Common myeloid progenitor, CD34-positive (primary cell): ENCODE measurements around the gene NR0B2.
A peak's percentile ranks its signal among the peaks of the same experiment; 100 is the strongest.

ENCODE experiments used
- CTCF ChIA-PET: fragments of 350-600 bp; sonication (Branson Sonifier 250); formaldehyde crosslinking; loops from one replicate; lab custom pipeline; 2021; ENCODE audit warnings: antibody characterized with exemption; lab: Charles Lee
- POLR2A ChIA-PET: fragments of 350-600 bp; sonication (Branson Sonifier 250); formaldehyde crosslinking; loops from one replicate; lab custom pipeline; 2021; ENCODE audit warnings: antibody characterized with exemption; lab: Charles Lee
- DNase-seq, 3 donors: peaks; one replicate each; pipeline versions ENCODE4 v3.0.0 to v3.0.0-alpha.2; 2013
- H3K27ac ChIP-seq, 2 experiments: 1 replicate in 1 of 2; 2 replicates in 1 of 2; pipeline ENCODE4 v1.7.0; 2013; ENCODE audit warnings: inconsistent platforms in 2 of 2, low read length in 2 of 2, mild to moderate bottlenecking in 2 of 2, low read depth in 1 of 2, moderate library complexity in 1 of 2; ENCODE audit not compliant: severe bottlenecking in 2 of 2, insufficient read depth in 1 of 2, poor library complexity in 1 of 2
- H3K27me3 ChIP-seq, 5 experiments: replicated peaks in 2 of 5; 1 replicate in 3 of 5; 2 replicates in 2 of 5; pipeline versions ENCODE4 v1.6.1 to v1.7.0; 2013; ENCODE audit warnings: low read length in 4 of 5, mild to moderate bottlenecking in 2 of 5, moderate library complexity in 2 of 5, inconsistent platforms in 1 of 5; ENCODE audit not compliant: insufficient read depth in 5 of 5, control insufficient read depth in 4 of 5
- H3K36me3 ChIP-seq, 4 experiments: 1 replicate in 2 of 4; 2 replicates in 2 of 4; pipeline versions ENCODE4 v1.6.1 to v1.7.0; 2013; ENCODE audit warnings: low read length in 3 of 4, control low read depth in 1 of 4, mild to moderate bottlenecking in 1 of 4; ENCODE audit not compliant: control insufficient read depth in 4 of 4, insufficient read depth in 4 of 4
- H3K4me1 ChIP-seq, 4 experiments: 1 replicate in 3 of 4; 2 replicates in 1 of 4; pipeline versions ENCODE4 v1.6.1 to v1.7.1; 2013; ENCODE audit warnings: low read length in 3 of 4, mild to moderate bottlenecking in 3 of 4, control low read depth in 1 of 4, inconsistent platforms in 1 of 4, moderate library complexity in 1 of 4; ENCODE audit not compliant: control insufficient read depth in 4 of 4, insufficient read depth in 4 of 4; ENCODE audit errors: control extremely low read depth in 1 of 4
- H3K4me3 ChIP-seq, 7 experiments: 1 replicate in 4 of 7; 2 replicates in 3 of 7; pipeline versions ENCODE4 v1.5.1 to v1.7.0; 2013; ENCODE audit warnings: mild to moderate bottlenecking in 7 of 7, low read length in 6 of 7, moderate library complexity in 6 of 7, inconsistent platforms in 2 of 7, low read depth in 2 of 7, control low read depth in 1 of 7; ENCODE audit not compliant: insufficient read depth in 4 of 7, control insufficient read depth in 1 of 7; ENCODE audit errors: extremely low read depth in 1 of 7
- H3K9me3 ChIP-seq, 5 experiments: 1 replicate in 4 of 5; 2 replicates in 1 of 5; pipeline versions ENCODE4 v1.6.1 to v1.7.1; 2013; ENCODE audit warnings: low read length in 4 of 5, mild to moderate bottlenecking in 2 of 5, inconsistent platforms in 1 of 5, low read depth in 1 of 5, moderate library complexity in 1 of 5; ENCODE audit not compliant: control insufficient read depth in 4 of 5, insufficient read depth in 2 of 5; ENCODE audit errors: control extremely low read depth in 1 of 5
- WGBS: methylation state at CpG from one replicate; pipeline ENCODE4 v1.1.5; 2013; ENCODE audit not compliant: insufficient coverage; 5-methylcytosine and 5-hydroxymethylcytosine counted together

Gene NR0B2

DNA sequence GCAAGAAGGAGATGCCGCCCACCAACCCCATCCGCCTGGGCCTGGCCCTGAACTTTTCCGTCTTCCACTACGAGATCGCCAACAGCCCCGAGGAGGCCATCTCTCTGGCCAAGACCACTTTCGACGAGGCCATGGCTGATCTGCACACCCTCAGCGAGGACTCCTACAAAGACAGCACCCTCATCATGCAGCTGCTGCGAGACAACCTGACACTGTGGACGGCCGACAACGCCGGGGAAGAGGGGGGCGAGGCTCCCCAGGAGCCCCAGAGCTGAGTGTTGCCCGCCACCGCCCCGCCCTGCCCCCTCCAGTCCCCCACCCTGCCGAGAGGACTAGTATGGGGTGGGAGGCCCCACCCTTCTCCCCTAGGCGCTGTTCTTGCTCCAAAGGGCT, 50.1 kb downstream of the NR0B2 start:
- Histone ChIP-seq H3K27ac (no peak overlapping the region), H3K4me1 (peaks cover 0 to 20% (median 14%) of the 10 kb centered on the region in 4 experiments), H3K9me3 (no peaks in the 10 kb centered on the region), H3K36me3 (no peaks in the 10 kb centered on the region), H3K4me3 (peak overlapping the region in 2 of 7 experiments; percentile 78 to 90), H3K27me3 (no peaks in the 10 kb centered on the region)
- DNase-seq = no peak
- POLR2A ChIA-PET = no interaction called here
- WGBS = 80% methylated on average over 11 of the region's 20 CpGs
- CTCF ChIA-PET = interaction anchor here (1.2 to 6.5 kb wide), 3 partner anchors 13 to 261 kb away, joined by 3 to 56 read pairs (median 5); no protein-coding TSS in a partner anchor

DNA sequence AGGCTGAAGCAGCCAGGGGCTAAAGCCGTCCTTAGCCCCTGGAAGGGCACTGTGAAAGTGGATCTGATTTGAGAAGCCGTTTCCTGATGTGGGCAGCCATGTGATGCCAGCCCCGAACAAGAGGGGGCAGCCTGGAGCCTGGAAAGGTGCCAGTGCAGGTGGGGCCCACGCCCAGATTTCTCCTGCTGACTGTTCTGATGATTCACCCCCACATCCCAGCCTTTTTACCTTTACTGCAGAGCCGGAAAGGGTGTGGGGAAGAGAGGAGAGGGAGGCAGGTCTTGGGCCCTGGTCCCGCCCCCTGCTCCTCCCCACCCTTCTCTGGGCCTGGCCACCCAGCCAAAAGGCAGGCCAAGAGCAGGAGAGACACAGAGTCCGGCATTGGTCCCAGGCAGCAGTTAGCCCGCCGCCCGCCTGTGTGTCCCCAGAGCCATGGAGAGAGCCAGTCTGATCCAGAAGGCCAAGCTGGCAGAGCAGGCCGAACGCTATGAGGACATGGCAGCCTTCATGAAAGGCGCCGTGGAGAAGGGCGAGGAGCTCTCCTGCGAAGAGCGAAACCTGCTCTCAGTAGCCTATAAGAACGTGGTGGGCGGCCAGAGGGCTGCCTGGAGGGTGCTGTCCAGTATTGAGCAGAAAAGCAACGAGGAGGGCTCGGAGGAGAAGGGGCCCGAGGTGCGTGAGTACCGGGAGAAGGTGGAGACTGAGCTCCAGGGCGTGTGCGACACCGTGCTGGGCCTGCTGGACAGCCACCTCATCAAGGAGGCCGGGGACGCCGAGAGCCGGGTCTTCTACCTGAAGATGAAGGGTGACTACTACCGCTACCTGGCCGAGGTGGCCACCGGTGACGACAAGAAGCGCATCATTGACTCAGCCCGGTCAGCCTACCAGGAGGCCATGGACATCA, 50.7 kb downstream of the NR0B2 start, which contains the start of gene SFN:
SFN (plus strand) TSS at position 369 of the 904 bp plus-strand sequence; CDS start at position 433, 64 bp downstream.
- ChIA-PET POLR2A (no interaction called here), CTCF (interaction anchor here (1.2 to 6.5 kb wide), 6 partner anchors 9 to 52 kb away, joined by 4 to 56 read pairs (median 5); no protein-coding TSS in a partner anchor)
- 91% methylated on average over 34 of the region's 37 CpGs for WGBS
- H3K4me1 ChIP-seq = peaks cover 0 to 20% (median 14%) of the 10 kb centered on the region in 4 experiments
- no peaks in the 10 kb centered on the region for H3K36me3 ChIP-seq
- no peaks in the 10 kb centered on the region for H3K9me3 ChIP-seq
- H3K27ac ChIP-seq = no peak within 1 kb of the TSS
- peak in 2 of 3 donors; percentile 30 to 31 for DNase-seq
- no peaks in the 10 kb centered on the region for H3K27me3 ChIP-seq
- peak within 1 kb of the TSS in 4 of 7 experiments; percentile 78 to 97 (median 90) for H3K4me3 ChIP-seq

DNA sequence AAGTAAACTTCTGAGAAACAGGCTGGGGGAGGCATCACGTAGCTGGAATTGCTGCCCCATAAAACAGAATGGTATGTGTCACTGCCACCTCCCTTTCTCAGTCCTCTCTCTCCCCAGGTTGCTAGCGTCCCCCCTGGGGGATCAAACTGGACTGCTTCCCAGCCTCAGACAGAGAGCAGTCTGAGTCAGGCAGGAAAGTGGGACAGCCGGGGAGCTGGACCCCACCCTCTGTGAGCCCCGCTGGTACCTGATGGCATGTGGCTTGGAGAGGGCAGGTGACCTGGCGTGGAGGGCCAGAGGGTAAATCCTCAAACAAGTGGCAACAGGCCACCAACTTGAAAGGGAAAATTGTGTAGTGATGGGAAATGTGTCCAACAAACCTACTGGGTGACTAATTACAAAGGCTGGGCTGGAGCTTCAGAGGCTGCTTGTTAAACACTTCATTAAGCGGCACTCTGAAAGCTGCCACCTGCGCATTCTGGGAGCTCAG, 51.8 kb downstream of the NR0B2 start:
- ChIA-PET POLR2A (no interaction called here), CTCF (interaction anchor here (1.2 to 6.5 kb wide), 7 partner anchors 8 to 61 kb away, joined by 4 to 56 read pairs (median 5); no protein-coding TSS in a partner anchor)
- 95% methylated on average over 4 of the region's 7 CpGs for WGBS
- no peaks in the 10 kb centered on the region for H3K9me3 ChIP-seq
- no peaks in the 10 kb centered on the region for H3K27me3 ChIP-seq
- no peak overlapping the region for H3K4me3 ChIP-seq
- peaks cover 0 to 20% (median 14%) of the 10 kb centered on the region in 4 experiments for H3K4me1 ChIP-seq
- H3K36me3 ChIP-seq = peaks cover 0 to under 1% (median 0%) of the 10 kb centered on the region in 4 experiments
- DNase-seq = no peak
- no peak overlapping the region for H3K27ac ChIP-seq
